Measurements from ENCODE around the gene DEFB125. TPM values are rescaled to one million over a fixed set of nuclear protein-coding genes. Genes with fewer than 3 reads are reported as not detected.

DEFB125 gene
- total RNA-seq, 3 donors from 2014 or later = not detected

DNA sequence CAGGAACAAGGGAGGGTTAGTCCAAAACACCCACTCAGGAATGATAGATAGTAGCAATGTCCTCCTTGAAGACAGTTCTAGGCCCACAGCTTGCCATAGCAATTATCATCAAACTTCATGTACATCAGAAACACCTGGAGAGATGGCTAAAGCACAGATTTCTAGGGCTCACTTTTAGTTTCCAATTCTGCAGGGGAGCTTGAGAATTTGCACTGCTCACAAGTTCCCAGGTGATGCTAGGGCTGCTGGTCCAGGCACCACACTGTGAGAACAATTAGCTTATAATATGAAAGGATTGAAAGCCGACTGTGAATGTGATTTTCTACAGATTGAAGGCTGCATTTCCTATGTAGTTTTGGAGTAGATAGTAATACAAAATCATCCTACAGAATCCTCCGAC, 58.4 kb downstream of the DEFB125 start:
- no peaks in the 10 kb centered on the region for H3K27me3 ChIP-seq
- no peak overlapping the region for H3K4me3 ChIP-seq
- no peak for DNase-seq (ENCODE audit: low spot score in 2 of 2)
- no peaks in the 10 kb centered on the region for H3K4me1 ChIP-seq
- H3K9me3 ChIP-seq = no peaks in the 10 kb centered on the region
- intact Hi-C loops (cut with DNase I; ENCODE audit: low total_unique reads) = no loop called here
- TF ChIP-seq CTCF (IDR thresholded peaks at IDR 0.05) = no peak
- no peak for TF ChIP-seq POLR2AphosphoS5 (IDR thresholded peaks at IDR 0.05)
- no peak for TF ChIP-seq POLR2A (IDR thresholded peaks at IDR 0.05)
- no peak overlapping the region for H3K27ac ChIP-seq
- H3K36me3 ChIP-seq = no peaks in the 10 kb centered on the region

Other genes with a start within 250 kb of the DEFB125 start
- not detected for gene DEFB126, start 54.9 kb downstream of the DEFB125 start, total RNA-seq
- not detected for gene DEFB127, start 69.8 kb downstream of the DEFB125 start, total RNA-seq
- gene DEFB128, start 102.0 kb downstream of the DEFB125 start, total RNA-seq = not detected
- not detected for gene DEFB129, start 139.6 kb downstream of the DEFB125 start, total RNA-seq
- gene DEFB132, start 170.1 kb downstream of the DEFB125 start, total RNA-seq = under 1 TPM; 0.29 to 0.96 (median 0.33) TPM
- 1 to 10 TPM; 2.6 to 9.2 (median 6.1) TPM for gene C20orf96, start 203.1 kb downstream of the DEFB125 start, total RNA-seq
- gene ZCCHC3, start 209.9 kb downstream of the DEFB125 start, total RNA-seq = 10 to 100 TPM; 10.1 to 14.0 (median 11.5) TPM
- 1 to 10 TPM; 1.1 to 3.7 (median 3.3) TPM for gene SOX12, start 237.9 kb downstream of the DEFB125 start, total RNA-seq